Coronary artery (tissue), 2 donors: ENCODE data around the gene ZBTB20.

ENCODE experiments used
- DNase-seq: peaks from one replicate; pipeline ENCODE4 v3.0.0-alpha.2; 2017; ENCODE audit warnings: low spot score
- H3K27ac ChIP-seq, 2 donors: fragments of 200-600 bp; sonication (generic); one replicate each; pipeline ENCODE4 v1.5.1; 2016 to 2019
- H3K4me3 ChIP-seq: fragments of 200-600 bp; sonication (generic); 2 replicates; pipeline ENCODE4 v1.5.1; 2016; ENCODE audit warnings: mild to moderate bottlenecking, moderate library complexity
- TF ChIP-seq, protein P1 (sequence below): fragments of 200-600 bp; sonication (generic); IDR thresholded peaks from one replicate; pipeline ENCODE4 v1.5.1; 2019; ENCODE audit warnings: antibody characterized with exemption

The ZBTB20 gene

DNA sequence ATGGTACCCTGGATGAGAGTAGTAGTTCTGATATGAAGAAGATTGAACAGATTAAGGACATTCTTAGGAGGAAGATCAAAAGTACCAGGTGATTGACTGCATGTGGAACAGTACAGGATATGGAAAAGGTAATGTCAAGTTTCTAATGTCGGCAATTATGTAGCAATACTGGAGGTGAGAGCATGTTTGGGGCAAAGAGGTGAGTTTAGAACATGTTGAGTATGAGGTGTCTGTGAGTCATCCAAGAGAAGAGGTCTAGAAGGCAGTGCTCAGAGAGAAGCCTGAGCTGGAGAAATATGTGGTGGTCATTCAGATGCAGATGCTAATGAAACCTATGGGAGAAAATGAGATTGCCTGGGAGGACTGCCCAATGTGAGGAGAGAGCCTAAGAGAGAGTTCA, 305.6 kb downstream of the ZBTB20 start:
- Histone ChIP-seq H3K4me3 (no peak overlapping the region), H3K27ac (no peak overlapping the region)
- no peak for DNase-seq
- TF ChIP-seq, protein P1, sequence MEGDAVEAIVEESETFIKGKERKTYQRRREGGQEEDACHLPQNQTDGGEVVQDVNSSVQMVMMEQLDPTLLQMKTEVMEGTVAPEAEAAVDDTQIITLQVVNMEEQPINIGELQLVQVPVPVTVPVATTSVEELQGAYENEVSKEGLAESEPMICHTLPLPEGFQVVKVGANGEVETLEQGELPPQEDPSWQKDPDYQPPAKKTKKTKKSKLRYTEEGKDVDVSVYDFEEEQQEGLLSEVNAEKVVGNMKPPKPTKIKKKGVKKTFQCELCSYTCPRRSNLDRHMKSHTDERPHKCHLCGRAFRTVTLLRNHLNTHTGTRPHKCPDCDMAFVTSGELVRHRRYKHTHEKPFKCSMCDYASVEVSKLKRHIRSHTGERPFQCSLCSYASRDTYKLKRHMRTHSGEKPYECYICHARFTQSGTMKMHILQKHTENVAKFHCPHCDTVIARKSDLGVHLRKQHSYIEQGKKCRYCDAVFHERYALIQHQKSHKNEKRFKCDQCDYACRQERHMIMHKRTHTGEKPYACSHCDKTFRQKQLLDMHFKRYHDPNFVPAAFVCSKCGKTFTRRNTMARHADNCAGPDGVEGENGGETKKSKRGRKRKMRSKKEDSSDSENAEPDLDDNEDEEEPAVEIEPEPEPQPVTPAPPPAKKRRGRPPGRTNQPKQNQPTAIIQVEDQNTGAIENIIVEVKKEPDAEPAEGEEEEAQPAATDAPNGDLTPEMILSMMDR = no peak

DNA sequence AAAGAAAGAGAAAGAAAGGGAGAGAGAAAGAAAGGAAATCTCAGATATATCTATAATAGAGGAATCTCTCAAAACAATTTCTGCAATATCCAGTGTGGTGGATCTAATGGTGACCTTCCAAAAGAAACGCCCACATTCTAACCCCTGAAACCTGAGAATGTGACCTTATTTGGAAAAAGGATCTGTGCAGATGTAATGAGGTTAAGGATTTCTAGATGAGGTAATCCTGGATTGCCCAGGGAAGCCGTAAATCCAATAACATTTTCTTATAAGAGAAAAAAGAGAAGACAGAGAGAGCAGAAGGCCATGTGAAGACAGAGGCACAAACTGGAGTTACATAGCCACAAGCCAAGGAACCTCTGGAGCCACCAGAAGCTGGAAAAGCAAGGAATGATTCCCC, 307.6 kb downstream of the ZBTB20 start:
- H3K4me3 ChIP-seq = no peak overlapping the region
- H3K27ac ChIP-seq = no peak overlapping the region
- no peak for DNase-seq
- TF ChIP-seq, protein P1 = no peak

DNA sequence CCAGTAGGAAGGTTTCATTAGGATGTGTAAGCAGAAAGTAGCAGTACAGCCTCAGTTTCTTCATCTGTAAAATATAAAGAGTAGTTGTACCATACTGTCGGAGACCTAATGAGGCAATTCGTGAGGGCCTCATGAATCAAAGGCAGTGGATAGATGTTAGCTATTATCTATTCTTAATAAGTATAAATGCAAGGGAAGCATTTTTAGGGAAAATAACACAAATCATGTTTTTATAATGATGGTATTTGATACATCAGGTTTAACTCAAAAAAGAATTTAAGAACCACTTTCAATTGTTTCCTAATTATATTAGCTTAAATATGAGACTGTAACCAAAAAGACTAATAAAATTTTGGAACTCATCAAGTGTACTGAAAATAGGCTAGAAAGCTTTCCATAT, 309.1 kb downstream of the ZBTB20 start:
- H3K4me3 ChIP-seq = no peak overlapping the region
- TF ChIP-seq, protein P1 = no peak
- no peak for DNase-seq
- H3K27ac ChIP-seq = no peak overlapping the region

DNA sequence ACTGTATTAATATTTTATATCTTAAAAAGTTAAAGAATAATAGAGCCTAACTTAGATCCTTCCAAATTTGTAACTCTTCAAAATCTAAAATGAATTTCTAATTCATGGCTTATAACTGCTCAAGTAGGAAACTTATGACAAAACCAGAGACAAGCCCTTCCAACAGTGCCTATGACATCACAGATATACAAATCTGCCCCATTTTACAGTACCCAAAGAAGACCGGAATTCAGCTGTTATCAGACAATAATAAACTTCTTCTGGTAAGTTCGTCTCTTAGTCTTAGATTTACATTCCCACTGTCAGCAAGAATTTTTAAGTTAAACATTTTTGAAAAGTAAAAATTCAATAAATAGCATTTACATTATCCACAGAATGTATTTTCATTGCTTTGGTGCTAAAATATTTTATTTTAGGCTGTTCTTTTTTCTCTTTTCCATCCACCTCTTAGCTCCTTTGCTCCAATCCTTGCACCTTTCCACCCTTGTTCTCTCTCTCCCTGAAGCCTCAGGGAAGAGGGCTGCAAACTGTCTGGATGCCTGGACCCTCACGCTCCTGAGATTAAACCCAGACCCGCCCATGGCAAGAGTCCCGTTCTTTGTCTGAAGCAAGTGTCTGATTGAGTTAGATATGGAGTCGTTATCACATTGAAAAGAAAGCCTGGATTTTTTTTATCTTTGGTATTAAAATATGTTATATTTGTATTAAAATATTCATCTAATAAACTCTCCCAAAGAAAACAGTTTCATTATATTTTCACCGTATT, 312.7 kb downstream of the ZBTB20 start:
- Histone ChIP-seq H3K27ac (no peak overlapping the region), H3K4me3 (no peak overlapping the region)
- DNase-seq = no peak
- TF ChIP-seq, protein P1 = no peak

DNA sequence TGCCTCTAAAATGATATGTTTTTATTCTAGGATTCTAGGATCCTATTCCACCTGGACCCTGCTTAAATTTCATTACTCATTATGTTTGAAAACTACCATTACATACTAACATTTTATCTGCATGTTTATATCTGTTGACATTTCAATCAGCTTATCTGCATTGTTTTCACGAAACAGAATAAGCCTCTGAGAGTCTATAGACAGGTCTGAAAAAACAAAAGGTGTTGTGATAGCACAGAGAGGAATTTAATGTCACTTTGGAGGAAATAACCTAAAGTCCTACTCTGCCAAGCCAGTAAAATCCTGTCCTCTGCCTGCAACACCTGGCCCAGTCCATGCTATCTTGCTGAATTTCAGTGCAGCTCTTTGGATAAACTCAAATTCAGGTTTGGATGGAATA, 315.2 kb downstream of the ZBTB20 start:
- no peak for DNase-seq
- Histone ChIP-seq H3K27ac (no peak overlapping the region), H3K4me3 (no peak overlapping the region)
- TF ChIP-seq, protein P1 = no peak

DNA sequence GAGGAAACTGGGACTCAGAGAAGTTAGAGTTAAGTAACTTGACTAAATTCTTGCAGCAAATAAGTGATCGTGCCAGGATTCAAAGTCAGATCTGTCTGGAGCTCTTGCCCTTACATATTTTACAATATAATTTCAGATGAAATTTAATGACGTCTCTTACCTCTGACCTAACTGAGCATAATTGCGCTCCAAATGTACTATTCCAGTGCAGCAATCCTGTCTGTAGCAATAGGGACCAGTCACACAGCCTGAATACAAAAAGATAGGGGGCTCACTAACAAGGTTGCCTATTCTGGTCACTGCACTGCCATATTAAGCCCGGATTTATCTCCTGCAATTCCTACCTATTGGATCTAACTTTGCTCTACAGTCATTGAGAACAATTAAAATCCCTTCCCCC, 316.4 kb downstream of the ZBTB20 start:
- H3K4me3 ChIP-seq = no peak overlapping the region
- TF ChIP-seq, protein P1 = no peak
- no peak overlapping the region for H3K27ac ChIP-seq
- no peak for DNase-seq

DNA sequence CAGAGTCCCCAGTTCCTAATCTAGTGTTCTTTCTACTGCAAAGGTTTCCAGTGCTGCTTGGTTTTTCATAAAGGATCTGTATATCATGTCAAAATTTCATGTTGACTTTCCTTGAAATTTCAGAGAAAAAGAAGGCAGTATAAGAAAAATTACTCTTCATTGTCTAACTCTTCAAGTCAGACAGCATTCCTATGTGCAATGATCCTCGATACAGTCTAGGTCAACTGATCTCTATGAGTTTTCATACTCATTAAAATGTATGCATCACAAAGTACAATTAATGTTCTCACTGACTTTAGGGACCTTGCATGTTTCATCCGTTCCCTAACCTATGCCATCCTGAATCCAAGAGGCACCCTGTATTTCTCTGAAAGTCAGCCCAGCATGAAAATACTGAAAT, 317.3 kb downstream of the ZBTB20 start:
- no peak overlapping the region for H3K27ac ChIP-seq
- no peak overlapping the region for H3K4me3 ChIP-seq
- no peak for DNase-seq
- TF ChIP-seq, protein P1 = no peak
